ENCODE results near the gene PFKL. TPM values are rescaled to one million over a fixed set of nuclear protein-coding genes. Genes with fewer than 3 reads are reported as not detected.

PFKL gene
- total and polyA plus RNA-seq, 2 experiments from 2014 or later: 40.3 to 106 TPM

GRCh38 chr21:44258056-44258725 is 41.7 kb upstream of the PFKL start (continued):
- TF ChIP-seq CTCF (conservative IDR thresholded peaks at IDR 0.05; ENCODE audit: low read depth in 2 of 2) (no peak), ETS1 (IDR thresholded peaks at IDR 0.05) (no peak)

GRCh38 chr21:44259082-44259705 is 40.7 kb upstream of the PFKL start:
- Mint-ChIP-seq H3K27me3 (ENCODE audit: insufficient read depth, low read depth, poor library complexity) (peaks cover 6% of the 10 kb centered on the region), H3K4me3 (no peak overlapping the region), H3K9me3 (no peaks in the 10 kb centered on the region), H3K36me3 (ENCODE audit: low read depth) (no peaks in the 10 kb centered on the region), H3K27ac (no peak overlapping the region; the same call in 1 of the 2 replicates), H3K4me1 (peaks cover 4% of the 10 kb centered on the region; the same call in 2 of the 3 replicates)
- no peak for ATAC-seq
- Histone ChIP-seq H3K79me2 (replicated peaks; ENCODE audit: insufficient read depth) (no peaks in the 10 kb centered on the region), H3K4me2 (no peak overlapping the region), H2AFZ (no peak overlapping the region), H3F3A (replicated peaks; ENCODE audit: low read depth) (no peaks in the 10 kb centered on the region), H3K4me3 (no peak overlapping the region), H3K9me2 (ENCODE audit: insufficient read depth) (no peaks in the 10 kb centered on the region), H3K27ac (ENCODE audit: low read depth) (no peak overlapping the region), H3K4me1 (ENCODE audit: insufficient read depth) (no peaks in the 10 kb centered on the region; the same call in 1 of the 2 replicates), H3K27me3 (ENCODE audit: insufficient read depth) (no peaks in the 10 kb centered on the region), H3K36me3 (ENCODE audit: insufficient read depth) (no peaks in the 10 kb centered on the region), H4K20me1 (replicated peaks; ENCODE audit: insufficient read depth) (no peaks in the 10 kb centered on the region)
- DNase-seq (ENCODE audit: low spot score): no peak
- no peak for TF ChIP-seq ZNF331 (CRISPR knock-in tag; IDR thresholded peaks at IDR 0.05; ENCODE audit: low read depth)
- no peak for TF ChIP-seq POLR2AphosphoS5 (IDR thresholded peaks at IDR 0.05; ENCODE audit: low read depth)
- TF ChIP-seq STAT1 (IDR thresholded peaks at IDR 0.05; ENCODE audit: unreplicated experiment): no peak
- no peak for TF ChIP-seq NANOG (IDR thresholded peaks at IDR 0.05; ENCODE audit: borderline replicate concordance)
- TF ChIP-seq ZNF114 (CRISPR knock-in tag; IDR thresholded peaks at IDR 0.05): no peak
- no peak for TF ChIP-seq CREB1 (CRISPR knock-in tag; IDR thresholded peaks at IDR 0.05; ENCODE audit: low read depth)
- TF ChIP-seq EZH2phosphoT487 (IDR thresholded peaks at IDR 0.05; ENCODE audit: unreplicated experiment): no peak
- no peak for TF ChIP-seq EZH2 (IDR thresholded peaks at IDR 0.05; ENCODE audit: low read depth, unreplicated experiment)
- TF ChIP-seq, protein P1, sequence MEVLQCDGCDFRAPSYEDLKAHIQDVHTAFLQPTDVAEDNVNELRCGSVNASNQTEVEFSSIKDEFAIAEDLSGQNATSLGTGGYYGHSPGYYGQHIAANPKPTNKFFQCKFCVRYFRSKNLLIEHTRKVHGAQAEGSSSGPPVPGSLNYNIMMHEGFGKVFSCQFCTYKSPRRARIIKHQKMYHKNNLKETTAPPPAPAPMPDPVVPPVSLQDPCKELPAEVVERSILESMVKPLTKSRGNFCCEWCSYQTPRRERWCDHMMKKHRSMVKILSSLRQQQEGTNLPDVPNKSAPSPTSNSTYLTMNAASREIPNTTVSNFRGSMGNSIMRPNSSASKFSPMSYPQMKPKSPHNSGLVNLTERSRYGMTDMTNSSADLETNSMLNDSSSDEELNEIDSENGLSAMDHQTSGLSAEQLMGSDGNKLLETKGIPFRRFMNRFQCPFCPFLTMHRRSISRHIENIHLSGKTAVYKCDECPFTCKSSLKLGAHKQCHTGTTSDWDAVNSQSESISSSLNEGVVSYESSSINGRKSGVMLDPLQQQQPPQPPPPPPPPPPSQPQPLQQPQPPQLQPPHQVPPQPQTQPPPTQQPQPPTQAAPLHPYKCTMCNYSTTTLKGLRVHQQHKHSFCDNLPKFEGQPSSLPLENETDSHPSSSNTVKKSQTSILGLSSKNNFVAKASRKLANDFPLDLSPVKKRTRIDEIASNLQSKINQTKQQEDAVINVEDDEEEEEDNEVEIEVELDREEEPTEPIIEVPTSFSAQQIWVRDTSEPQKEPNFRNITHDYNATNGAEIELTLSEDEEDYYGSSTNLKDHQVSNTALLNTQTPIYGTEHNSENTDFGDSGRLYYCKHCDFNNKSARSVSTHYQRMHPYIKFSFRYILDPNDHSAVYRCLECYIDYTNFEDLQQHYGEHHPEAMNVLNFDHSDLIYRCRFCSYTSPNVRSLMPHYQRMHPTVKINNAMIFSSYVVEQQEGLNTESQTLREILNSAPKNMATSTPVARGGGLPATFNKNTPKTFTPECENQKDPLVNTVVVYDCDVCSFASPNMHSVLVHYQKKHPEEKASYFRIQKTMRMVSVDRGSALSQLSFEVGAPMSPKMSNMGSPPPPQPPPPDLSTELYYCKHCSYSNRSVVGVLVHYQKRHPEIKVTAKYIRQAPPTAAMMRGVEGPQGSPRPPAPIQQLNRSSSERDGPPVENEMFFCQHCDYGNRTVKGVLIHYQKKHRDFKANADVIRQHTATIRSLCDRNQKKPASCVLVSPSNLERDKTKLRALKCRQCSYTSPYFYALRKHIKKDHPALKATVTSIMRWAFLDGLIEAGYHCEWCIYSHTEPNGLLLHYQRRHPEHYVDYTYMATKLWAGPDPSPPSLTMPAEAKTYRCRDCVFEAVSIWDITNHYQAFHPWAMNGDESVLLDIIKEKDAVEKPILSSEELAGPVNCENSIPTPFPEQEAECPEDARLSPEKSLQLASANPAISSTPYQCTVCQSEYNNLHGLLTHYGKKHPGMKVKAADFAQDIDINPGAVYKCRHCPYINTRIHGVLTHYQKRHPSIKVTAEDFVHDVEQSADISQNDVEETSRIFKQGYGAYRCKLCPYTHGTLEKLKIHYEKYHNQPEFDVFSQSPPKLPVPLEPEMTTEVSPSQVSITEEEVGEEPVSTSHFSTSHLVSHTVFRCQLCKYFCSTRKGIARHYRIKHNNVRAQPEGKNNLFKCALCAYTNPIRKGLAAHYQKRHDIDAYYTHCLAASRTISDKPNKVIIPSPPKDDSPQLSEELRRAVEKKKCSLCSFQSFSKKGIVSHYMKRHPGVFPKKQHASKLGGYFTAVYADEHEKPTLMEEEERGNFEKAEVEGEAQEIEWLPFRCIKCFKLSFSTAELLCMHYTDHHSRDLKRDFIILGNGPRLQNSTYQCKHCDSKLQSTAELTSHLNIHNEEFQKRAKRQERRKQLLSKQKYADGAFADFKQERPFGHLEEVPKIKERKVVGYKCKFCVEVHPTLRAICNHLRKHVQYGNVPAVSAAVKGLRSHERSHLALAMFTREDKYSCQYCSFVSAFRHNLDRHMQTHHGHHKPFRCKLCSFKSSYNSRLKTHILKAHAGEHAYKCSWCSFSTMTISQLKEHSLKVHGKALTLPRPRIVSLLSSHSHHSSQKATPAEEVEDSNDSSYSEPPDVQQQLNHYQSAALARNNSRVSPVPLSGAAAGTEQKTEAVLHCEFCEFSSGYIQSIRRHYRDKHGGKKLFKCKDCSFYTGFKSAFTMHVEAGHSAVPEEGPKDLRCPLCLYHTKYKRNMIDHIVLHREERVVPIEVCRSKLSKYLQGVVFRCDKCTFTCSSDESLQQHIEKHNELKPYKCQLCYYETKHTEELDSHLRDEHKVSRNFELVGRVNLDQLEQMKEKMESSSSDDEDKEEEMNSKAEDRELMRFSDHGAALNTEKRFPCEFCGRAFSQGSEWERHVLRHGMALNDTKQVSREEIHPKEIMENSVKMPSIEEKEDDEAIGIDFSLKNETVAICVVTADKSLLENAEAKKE (CRISPR knock-in tag; IDR thresholded peaks at IDR 0.05): no peak
- no peak for TF ChIP-seq CTCF (conservative IDR thresholded peaks at IDR 0.05; ENCODE audit: low read depth in 2 of 2)
- TF ChIP-seq ETS1 (IDR thresholded peaks at IDR 0.05): no peak
